HUES48 (cell line): Measurements from ENCODE around the gene MTM1.

Experiments
- H3K27ac ChIP-seq: one replicate; pipeline ENCODE4 v1.7.0; 2013; ENCODE audit warnings: low read depth, low read length, inconsistent platforms
- H3K27me3 ChIP-seq: 2 replicates; pipeline ENCODE4 v1.6.1; 2013; ENCODE audit warnings: mild to moderate bottlenecking, low read length; ENCODE audit not compliant: control insufficient read depth, insufficient read depth
- H3K36me3 ChIP-seq: 2 replicates; pipeline ENCODE4 v1.6.1; 2013; ENCODE audit warnings: low read length; ENCODE audit not compliant: control insufficient read depth, insufficient read depth
- H3K4me1 ChIP-seq: 2 replicates; pipeline ENCODE4 v1.6.1; 2013; ENCODE audit warnings: mild to moderate bottlenecking, low read length; ENCODE audit not compliant: control insufficient read depth, insufficient read depth
- H3K4me3 ChIP-seq: 2 replicates; pipeline ENCODE4 v1.5.1; 2013; ENCODE audit warnings: mild to moderate bottlenecking, low read depth, low read length
- H3K9ac ChIP-seq: 2 replicates; pipeline ENCODE4 v1.6.1; 2013; ENCODE audit warnings: mild to moderate bottlenecking, low read depth, low read length, moderate library complexity
- H3K9me3 ChIP-seq: 2 replicates; pipeline ENCODE4 v1.6.1; 2013; ENCODE audit warnings: low read length; ENCODE audit not compliant: control insufficient read depth, insufficient read depth

Gene MTM1

DNA sequence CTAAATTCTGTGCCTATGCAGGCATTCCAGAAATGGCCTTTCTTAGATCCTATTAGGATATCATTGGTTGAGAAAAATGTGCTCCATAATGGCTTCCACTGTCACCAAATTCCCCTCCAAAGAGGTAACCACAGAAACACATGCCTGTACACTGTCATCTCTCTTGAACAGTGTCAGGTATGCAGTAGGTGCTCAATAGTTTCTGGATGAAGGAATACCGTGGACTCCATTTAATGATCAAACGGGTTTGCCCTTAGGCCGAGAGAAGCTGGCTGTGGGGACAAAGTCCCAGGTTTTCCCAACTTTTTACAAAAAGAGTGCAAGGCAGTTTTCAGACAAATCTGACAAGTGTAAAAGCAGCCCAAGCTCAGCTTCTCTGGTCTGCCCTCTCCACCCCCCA lies 16.5 kb upstream of the MTM1 start:
- H3K27me3 ChIP-seq: peaks cover 35% of the 10 kb centered on the region
- H3K36me3 ChIP-seq: no peaks in the 10 kb centered on the region
- H3K4me3 ChIP-seq: no peak overlapping the region
- H3K9me3 ChIP-seq: peaks cover 23% of the 10 kb centered on the region
- H3K4me1 ChIP-seq: no peaks in the 10 kb centered on the region
- H3K27ac ChIP-seq: no peak overlapping the region
- no peak overlapping the region for H3K9ac ChIP-seq

DNA sequence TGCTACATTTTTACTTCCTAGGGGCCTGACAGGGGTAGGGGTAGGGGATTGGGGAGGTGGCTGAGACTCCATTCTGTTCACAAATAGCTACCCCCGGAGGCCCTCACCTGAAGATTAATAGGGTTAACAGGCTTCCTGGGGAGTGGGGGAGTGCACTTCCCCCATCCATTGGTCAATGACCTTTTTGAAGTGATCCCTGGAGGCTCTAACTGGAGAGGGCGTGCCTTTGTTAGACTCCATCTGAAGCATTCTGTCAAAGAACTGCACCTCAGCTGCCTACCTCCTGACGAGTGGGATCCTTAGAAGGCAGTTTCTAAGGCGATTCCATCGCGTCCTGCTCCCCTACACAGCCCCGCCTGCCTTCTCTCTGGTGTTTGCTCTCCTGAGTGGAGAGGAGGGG lies 10.0 kb upstream of the MTM1 start:
- 0 out of 2 replicates have a peak, but pooled peaks cover 6% of the 10 kb centered on the region for H3K4me1 ChIP-seq
- H3K27ac ChIP-seq: peak overlapping the region; percentile 44
- H3K4me3 ChIP-seq: 0 out of 2 replicates have a peak overlapping the region, but pooled peaks have one; percentile 27
- no peak overlapping the region for H3K9ac ChIP-seq
- no peaks in the 10 kb centered on the region for H3K36me3 ChIP-seq
- H3K27me3 ChIP-seq: peaks cover 5% of the 10 kb centered on the region; the same call in 1 of the 2 replicates
- peaks cover 15% of the 10 kb centered on the region for H3K9me3 ChIP-seq

DNA sequence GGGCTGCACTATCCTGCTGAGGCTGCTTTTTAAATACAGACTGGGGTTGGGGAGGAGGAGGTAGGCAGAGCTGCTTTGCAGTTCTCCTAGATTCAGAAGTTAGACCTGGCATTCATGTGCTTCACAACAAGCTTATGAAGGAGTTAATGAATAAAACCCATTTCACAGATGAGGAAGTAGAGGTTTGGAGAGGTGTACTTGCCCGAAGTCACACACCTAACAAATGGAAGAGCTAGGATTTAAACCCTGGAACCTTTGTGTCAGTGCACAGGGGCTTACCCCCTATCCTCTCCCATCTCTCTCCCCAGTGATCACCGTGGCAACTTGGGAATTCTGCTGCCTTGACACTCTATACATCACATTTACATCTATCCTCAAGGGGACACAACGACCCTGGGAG lies 3.6 kb upstream of the MTM1 start:
- Histone ChIP-seq H3K27me3 (peaks cover 2% of the 10 kb centered on the region), H3K9me3 (no peaks in the 10 kb centered on the region; the same call in 1 of the 2 replicates), H3K4me1 (peaks cover 21% of the 10 kb centered on the region), H3K4me3 (no peak overlapping the region), H3K27ac (no peak overlapping the region), H3K36me3 (no peaks in the 10 kb centered on the region), H3K9ac (no peak overlapping the region)

DNA sequence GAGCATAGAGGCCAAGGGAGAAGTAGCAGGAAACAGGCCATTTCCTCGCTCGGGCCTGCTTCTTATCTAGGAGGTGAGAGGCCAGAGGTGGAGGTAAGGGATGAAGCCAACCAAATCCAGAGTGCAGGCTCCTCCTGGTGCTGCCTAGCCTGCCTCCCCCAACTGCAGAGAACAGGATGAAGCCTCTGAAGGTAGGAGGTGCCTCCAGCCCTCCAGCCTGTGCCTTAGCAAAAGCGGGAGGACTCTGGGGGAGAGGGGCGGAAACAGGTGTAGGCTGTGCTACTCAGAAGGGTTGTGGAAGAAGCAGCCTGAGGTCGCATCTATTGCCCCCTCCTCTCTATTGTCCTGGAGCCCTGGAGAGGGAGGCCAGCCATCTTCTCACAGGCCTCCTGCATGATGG lies 2.9 kb upstream of the MTM1 start:
- Histone ChIP-seq H3K9ac (no peak overlapping the region), H3K4me1 (peaks cover 21% of the 10 kb centered on the region), H3K4me3 (no peak overlapping the region), H3K27ac (peak overlapping the region; percentile 87), H3K27me3 (no peaks in the 10 kb centered on the region; the same call in 1 of the 2 replicates), H3K9me3 (no peaks in the 10 kb centered on the region; the same call in none of the 2 replicates), H3K36me3 (no peaks in the 10 kb centered on the region)

DNA sequence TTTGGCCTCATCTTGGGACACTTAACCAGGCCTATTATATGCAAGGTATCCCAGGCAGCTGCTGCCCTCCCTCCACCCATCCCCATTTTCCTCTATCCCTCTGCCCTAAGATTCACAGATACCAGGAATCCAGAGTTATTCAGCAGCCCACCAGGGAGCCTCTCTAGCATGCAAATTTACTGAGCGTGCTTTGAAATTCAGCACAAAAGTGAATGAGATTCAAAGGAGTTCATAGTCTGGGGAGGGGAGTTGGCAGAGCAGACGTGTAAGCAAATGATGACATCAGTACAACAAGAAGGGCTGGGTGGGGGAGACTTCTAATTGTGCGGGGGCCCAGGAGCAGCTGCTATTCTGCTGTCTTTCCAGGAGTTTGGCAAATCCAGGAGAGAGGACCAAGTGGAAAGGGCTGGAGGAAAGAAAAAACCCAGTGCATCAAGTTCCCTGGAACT lies 1.7 kb upstream of the MTM1 start:
- Histone ChIP-seq H3K9me3 (no peaks in the 10 kb centered on the region; the same call in none of the 2 replicates), H3K9ac (0 out of 2 replicates have a peak overlapping the region, but pooled peaks have one; percentile 9), H3K27ac (peak overlapping the region; percentile 87), H3K27me3 (no peaks in the 10 kb centered on the region; the same call in 1 of the 2 replicates), H3K4me1 (peaks cover 31% of the 10 kb centered on the region), H3K4me3 (0 out of 2 replicates have a peak overlapping the region, but pooled peaks have one; percentile 30), H3K36me3 (no peaks in the 10 kb centered on the region)

DNA sequence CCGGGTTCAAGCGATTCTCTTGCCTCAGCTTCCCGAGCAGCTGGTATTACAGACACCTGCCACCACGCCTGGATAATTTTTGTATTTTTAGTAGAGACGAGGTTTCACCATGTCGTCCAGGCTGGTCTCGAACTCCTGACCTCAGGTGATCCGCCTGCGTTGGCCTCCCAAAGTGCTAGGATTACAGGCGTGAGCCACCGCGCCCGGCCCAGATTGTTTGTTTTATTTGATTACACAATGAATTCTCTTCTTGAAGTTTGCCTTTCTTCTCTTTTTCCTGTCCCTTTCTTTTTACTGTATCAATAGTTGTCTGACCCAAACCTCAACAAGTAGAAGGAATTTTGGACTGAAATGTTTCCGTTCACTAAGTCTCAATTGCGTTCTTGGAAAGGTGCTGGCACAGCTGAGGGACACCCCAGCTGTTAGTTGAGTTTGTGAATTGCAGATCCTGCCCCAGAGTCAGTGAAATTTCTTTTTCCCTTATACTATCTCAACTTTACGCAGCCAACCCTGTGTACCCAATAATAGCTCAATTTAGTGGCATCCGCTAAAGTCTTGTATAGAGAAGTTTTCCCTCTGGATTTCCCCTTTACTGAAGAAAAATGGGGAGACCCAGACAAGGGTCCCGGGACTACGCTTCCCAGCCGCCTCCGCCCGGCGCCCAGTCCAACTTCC lies 639 bp upstream of the MTM1 start:
- H3K4me3 ChIP-seq: peak overlapping the region; percentile 30; the same call in 1 of the 2 replicates
- H3K27ac ChIP-seq: peak overlapping the region; percentile 87
- no peaks in the 10 kb centered on the region for H3K36me3 ChIP-seq
- no peak overlapping the region for H3K9ac ChIP-seq
- no peaks in the 10 kb centered on the region; the same call in none of the 2 replicates for H3K9me3 ChIP-seq
- H3K27me3 ChIP-seq: no peaks in the 10 kb centered on the region; the same call in 1 of the 2 replicates
- H3K4me1 ChIP-seq: peaks cover 35% of the 10 kb centered on the region

DNA sequence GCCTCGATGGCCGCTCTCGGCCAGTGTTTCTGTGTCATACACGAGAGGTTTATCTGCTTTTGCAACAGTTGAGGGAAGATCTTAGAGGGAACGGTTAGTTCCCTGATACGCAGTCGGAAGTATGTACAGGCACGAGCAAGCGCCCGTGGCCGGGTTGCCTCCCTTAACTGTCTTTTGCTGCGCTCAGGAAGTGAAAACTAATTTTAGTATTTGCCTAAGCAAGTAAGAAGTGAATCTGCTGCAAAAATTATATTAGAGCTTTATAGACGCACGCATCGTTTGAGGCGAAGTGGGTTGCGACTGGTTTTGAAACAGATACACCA lies 695 bp downstream of the MTM1 start:
- H3K9me3 ChIP-seq: no peaks in the 10 kb centered on the region; the same call in none of the 2 replicates
- no peaks in the 10 kb centered on the region; the same call in 1 of the 2 replicates for H3K27me3 ChIP-seq
- H3K4me3 ChIP-seq: peak overlapping the region; percentile 80
- peaks cover 44% of the 10 kb centered on the region for H3K4me1 ChIP-seq
- no peak overlapping the region for H3K27ac ChIP-seq
- no peaks in the 10 kb centered on the region for H3K36me3 ChIP-seq
- H3K9ac ChIP-seq: no peak overlapping the region; the same call in 1 of the 2 replicates

DNA sequence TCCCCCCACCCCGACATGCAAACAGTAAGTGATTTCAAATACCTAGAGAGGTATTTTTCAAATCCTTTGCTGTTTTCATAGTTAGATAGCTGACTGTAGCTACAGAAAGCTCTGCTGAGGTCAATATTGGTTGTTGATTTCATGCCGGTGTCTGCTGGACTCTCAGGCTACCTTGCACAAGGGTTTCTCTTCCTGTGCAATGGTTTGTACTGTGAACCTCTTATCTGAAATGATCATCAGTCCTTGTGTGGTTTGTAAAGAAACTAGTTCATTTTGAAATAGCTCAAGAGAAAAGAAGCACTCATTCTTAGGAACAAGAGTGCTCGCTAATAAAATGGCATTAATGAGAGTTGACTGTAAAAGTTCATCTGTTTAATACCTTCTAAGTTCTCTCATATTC lies 2.1 kb downstream of the MTM1 start:
- Histone ChIP-seq H3K4me1 (peaks cover 52% of the 10 kb centered on the region), H3K27ac (no peak overlapping the region), H3K9ac (no peak overlapping the region), H3K4me3 (no peak overlapping the region), H3K9me3 (no peaks in the 10 kb centered on the region; the same call in none of the 2 replicates), H3K36me3 (no peaks in the 10 kb centered on the region), H3K27me3 (no peaks in the 10 kb centered on the region; the same call in 1 of the 2 replicates)

DNA sequence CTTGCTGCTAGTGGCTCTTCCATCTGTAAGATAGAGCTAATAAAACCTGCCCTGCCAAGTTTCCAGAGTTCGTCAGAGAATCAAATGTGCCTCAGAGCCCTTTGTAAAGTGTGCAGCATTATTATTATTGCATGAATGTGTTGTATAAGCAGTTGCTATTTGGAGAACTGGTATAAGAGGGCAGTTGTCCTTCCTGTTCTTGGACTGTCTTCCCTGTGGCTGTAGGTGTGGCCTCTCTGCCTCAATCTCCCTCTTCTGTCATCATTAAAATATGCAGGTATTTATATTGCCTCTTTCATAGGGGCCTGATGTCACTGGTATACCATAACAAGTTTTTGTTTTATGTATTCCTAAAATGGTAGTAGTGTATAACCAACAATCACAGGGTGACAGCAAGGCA lies 3.8 kb downstream of the MTM1 start:
- Histone ChIP-seq H3K36me3 (no peaks in the 10 kb centered on the region), H3K9me3 (no peaks in the 10 kb centered on the region; the same call in none of the 2 replicates), H3K27me3 (no peaks in the 10 kb centered on the region; the same call in 1 of the 2 replicates), H3K27ac (no peak overlapping the region), H3K4me3 (no peak overlapping the region), H3K9ac (no peak overlapping the region), H3K4me1 (peaks cover 49% of the 10 kb centered on the region)

DNA sequence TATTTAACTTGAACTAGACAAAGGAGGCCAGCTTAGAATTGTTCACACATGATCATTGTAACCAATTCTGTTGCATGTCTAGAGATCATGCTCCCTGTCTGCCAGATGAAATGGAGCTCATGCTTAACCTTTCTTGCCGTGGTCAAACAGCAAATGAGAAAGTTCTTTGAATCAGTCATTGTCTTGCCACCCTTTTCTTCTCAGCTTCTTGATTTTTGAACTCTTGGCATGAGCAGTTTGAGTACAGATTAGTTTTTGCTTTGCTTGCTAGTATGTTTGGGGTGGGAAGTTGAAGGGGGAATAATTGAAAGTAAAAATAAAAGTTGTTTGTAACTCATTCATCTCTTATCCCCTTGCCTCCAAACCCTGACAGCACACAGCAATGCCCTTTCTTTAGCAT lies 4.7 kb downstream of the MTM1 start:
- Histone ChIP-seq H3K9me3 (peaks cover 2% of the 10 kb centered on the region), H3K36me3 (no peaks in the 10 kb centered on the region), H3K27ac (no peak overlapping the region), H3K4me3 (no peak overlapping the region), H3K9ac (no peak overlapping the region), H3K4me1 (peaks cover 45% of the 10 kb centered on the region), H3K27me3 (no peaks in the 10 kb centered on the region; the same call in 1 of the 2 replicates)

DNA sequence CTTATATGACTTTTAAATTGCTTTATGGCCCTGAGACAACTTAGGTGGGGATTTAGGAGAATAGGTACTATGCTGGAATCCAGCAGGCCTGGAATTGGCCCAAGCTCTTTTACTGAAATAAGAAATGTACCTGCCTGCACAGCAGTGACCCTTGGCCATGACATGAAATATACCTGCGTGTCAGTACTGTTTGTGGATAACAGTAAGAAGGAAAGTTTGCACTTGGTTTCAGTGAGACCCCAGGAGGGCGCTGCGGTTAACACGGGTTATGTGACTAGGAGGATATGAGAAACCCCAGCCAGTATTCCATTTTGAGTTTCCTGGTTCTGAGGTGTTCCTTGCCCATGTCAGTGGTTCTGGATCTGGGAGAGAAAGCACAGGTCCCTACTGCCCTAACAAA lies 5.3 kb downstream of the MTM1 start:
- Histone ChIP-seq H3K36me3 (no peaks in the 10 kb centered on the region), H3K4me3 (no peak overlapping the region), H3K27ac (no peak overlapping the region), H3K9ac (no peak overlapping the region), H3K27me3 (no peaks in the 10 kb centered on the region; the same call in 1 of the 2 replicates), H3K4me1 (peaks cover 45% of the 10 kb centered on the region), H3K9me3 (peaks cover 8% of the 10 kb centered on the region)
